A549 (cell line): ENCODE measurements around the gene HDGFL2. TPM values are rescaled to one million over a fixed set of nuclear protein-coding genes. Genes with fewer than 3 reads are reported as not detected.

Experiments used
- ATAC-seq, 2 experiments: fragments of 200-7000 bp in 1 of 2; fragments of >200 bp in 1 of 2; cut with Nextera tagmentation in 1 of 2; cut with Tn5 transposase in 1 of 2; 3 replicates each; pipeline versions ENCODE4 v1.8.0 to v1.9.1; 2018 to 2020; ENCODE audit warnings: mild to moderate bottlenecking in 1 of 2, moderate library complexity in 1 of 2
- CTCF ChIA-PET: fragments of 300-600 bp; sonication (Branson Sonifier 250); formaldehyde crosslinking; extraction: SDS; loops from one replicate; lab custom pipeline; 2021; ENCODE audit warnings: antibody characterized with exemption, inconsistent platforms; lab: Yijun Ruan, JAX
- POLR2A ChIA-PET: fragments of 350-600 bp; formaldehyde crosslinking; extraction: SDS; loops from one replicate; lab custom pipeline; 2021; ENCODE audit warnings: antibody characterized with exemption, inconsistent platforms; lab: Yijun Ruan, JAX
- DNase-seq, 2 experiments: peaks; one replicate each; pipeline versions ENCODE4 v3.0.0 to v3.0.0-alpha.2; 2011 to 2016; ENCODE audit warnings: low read depth in 1 of 2, low spot score in 1 of 2
- FAIRE-seq: peaks from 2 replicates; lab custom pipeline; 2011; peaks lifted over from hg19 to GRCh38; lab: Jason Lieb, UNC
- H3K27ac ChIP-seq, 2 experiments: fragments of >200 bp; sonication (Bioruptor Twin); formaldehyde crosslinking; 3 replicates each; pipeline ENCODE4 v1.5.1; 2016 to 2017
- H3K4me1 ChIP-seq: fragments of >200 bp; sonication (Bioruptor Twin); formaldehyde crosslinking; 3 replicates; pipeline ENCODE4 v1.6.1; 2016
- H3K4me2 ChIP-seq: fragments of >200 bp; sonication (Bioruptor Twin); formaldehyde crosslinking; 3 replicates; pipeline ENCODE4 v1.6.1; 2016
- H3K4me3 ChIP-seq: fragments of >200 bp; sonication (Bioruptor Twin); formaldehyde crosslinking; 3 replicates; pipeline ENCODE4 v1.5.1; 2016
- H3K9me3 ChIP-seq: fragments of >200 bp; sonication (Bioruptor Twin); formaldehyde crosslinking; 3 replicates; pipeline ENCODE4 v1.6.1; 2016
- CBX2 ChIP-seq: fragments of 200-600 bp; sonication (generic); IDR thresholded peaks from 2 replicates; pipeline ENCODE4 v1.6.1; 2016; ENCODE audit warnings: low read depth, mild to moderate bottlenecking, borderline replicate concordance
- CBX8 ChIP-seq: fragments of 200-600 bp; sonication (generic); IDR thresholded peaks from 2 replicates; pipeline ENCODE4 v1.6.1; 2016
- CEBPB ChIP-seq, 2 experiments: fragments of >200 bp in 1 of 2; sonication (Bioruptor Twin) in 1 of 2; formaldehyde crosslinking in 1 of 2; IDR thresholded peaks; 2 replicates each; pipeline ENCODE4 v1.6.1; 2012 to 2016
- CHD4 ChIP-seq: fragments of 200-600 bp; sonication (generic); IDR thresholded peaks from 2 replicates; pipeline ENCODE4 v1.6.1; 2016; ENCODE audit warnings: antibody characterized with exemption, mild to moderate bottlenecking, borderline replicate concordance
- EP300 ChIP-seq, 2 experiments: fragments of >200 bp; sonication (Bioruptor Twin); formaldehyde crosslinking; IDR thresholded peaks; 2 replicates in 1 of 2; 3 replicates in 1 of 2; pipeline ENCODE4 v1.6.1; 2016 to 2017
- ESRRA ChIP-seq: fragments of 150-350 bp; IDR thresholded peaks from 2 replicates; pipeline ENCODE4 v1.6.1; 2014; ENCODE audit warnings: mild to moderate bottlenecking, low read length, borderline replicate concordance
- FOXS1 ChIP-seq: fragments of 250-450 bp; sonication (Bioruptor Pico); IDR thresholded peaks from 2 replicates; pipeline ENCODE4 v1.5.0; 2020; ENCODE audit warnings: mild to moderate bottlenecking, moderate library complexity
- HOXA7 ChIP-seq: fragments of 250-450 bp; sonication (Bioruptor Pico); IDR thresholded peaks from 2 replicates; pipeline ENCODE4 v1.5.0; 2020; ENCODE audit warnings: mild to moderate bottlenecking, moderate library complexity
- JUN ChIP-seq, 2 experiments: fragments of >200 bp; sonication (Bioruptor Twin); formaldehyde crosslinking; IDR thresholded peaks; 2 replicates in 1 of 2; 3 replicates in 1 of 2; pipeline ENCODE4 v1.6.1; 2016 to 2017
- KDM1A ChIP-seq: fragments of 200-600 bp; sonication (generic); IDR thresholded peaks from 2 replicates; pipeline ENCODE4 v1.6.1; 2016; ENCODE audit warnings: low read depth, mild to moderate bottlenecking
- KDM5A ChIP-seq: fragments of 200-600 bp; sonication (generic); IDR thresholded peaks from 2 replicates; pipeline ENCODE4 v1.6.1; 2016; ENCODE audit warnings: antibody characterized with exemption, mild to moderate bottlenecking
- MAZ ChIP-seq: fragments of 150-350 bp; IDR thresholded peaks from 2 replicates; pipeline ENCODE4 v1.6.1; 2014; ENCODE audit warnings: antibody characterized with exemption, low read depth, low read length, borderline replicate concordance
- NPAS2 ChIP-seq: fragments of 250-450 bp; sonication (Bioruptor Pico); IDR thresholded peaks from 2 replicates; pipeline ENCODE4 v1.8.0; 2022; ENCODE audit warnings: mild to moderate bottlenecking, moderate library complexity, borderline replicate concordance
- POLR2AphosphoS2 ChIP-seq: conservative IDR thresholded peaks from 2 replicates; pipeline ENCODE4 v1.6.1; 2012; ENCODE audit warnings: low read length, improper control_type of control experiment, inconsistent platforms
- RFX5 ChIP-seq: fragments of 450-650 bp; IDR thresholded peaks from 2 replicates; pipeline ENCODE4 v1.7.1; 2014; ENCODE audit warnings: antibody characterized with exemption, mild to moderate bottlenecking, moderate library complexity
- TP53 ChIP-seq: fragments of 250-450 bp; sonication (Bioruptor Pico); IDR thresholded peaks from 2 replicates; pipeline ENCODE4 v1.5.0; 2021; ENCODE audit warnings: mild to moderate bottlenecking, moderate library complexity
- ZFP36 ChIP-seq: fragments of 450-650 bp; IDR thresholded peaks from 2 replicates; pipeline ENCODE4 v1.6.1; 2014; ENCODE audit warnings: borderline replicate concordance; ENCODE audit not compliant: partially characterized antibody
- ZNF302 ChIP-seq: fragments of 250-450 bp; sonication (Bioruptor Pico); IDR thresholded peaks from 2 replicates; pipeline ENCODE4 v1.9.0; 2021; ENCODE audit warnings: inconsistent platforms, mild to moderate bottlenecking, moderate library complexity
- whole genome bisulfite sequencing: methylation state at CpG from one replicate; pipeline ENCODE4 v1.1.6; 2017; ENCODE audit errors: missing lambda C conversion rate; 5-methylcytosine and 5-hydroxymethylcytosine counted together
- polyA plus RNA-seq, 4 experiments: library from polyadenylated mRNA; depleted of rRNA in 3 of 4; stranded (reverse); fragments of >200 nt; fragmentation: RNase III in 1 of 4; extraction: RNeasy Plus Mini Kit Qiagen cat#74134 plus additional on column Dnase treatment in 1 of 4; gene quantifications; 2 replicates in 3 of 4; 3 replicates in 1 of 4; pipeline ENCODE4 v1.2.3, GENCODE V29; 2011 to 2017
- TF ChIP-seq, protein P1 (sequence below): IDR thresholded peaks from 2 replicates; pipeline ENCODE4 v1.6.1; 2012
- TF ChIP-seq, protein P2 (sequence below): IDR thresholded peaks from 2 replicates; pipeline ENCODE4 v1.6.1; 2012; ENCODE audit warnings: low read depth, borderline replicate concordance
- TF ChIP-seq, protein P3 (sequence below): fragments of >200 bp; sonication (Bioruptor Twin); formaldehyde crosslinking; IDR thresholded peaks from 2 replicates; pipeline ENCODE4 v1.6.1; 2016
- TF ChIP-seq, protein P4 (sequence below): fragments of 250-450 bp; sonication (Bioruptor Pico); IDR thresholded peaks from 2 replicates; pipeline ENCODE4 v1.5.0; 2021; ENCODE audit warnings: mild to moderate bottlenecking, moderate library complexity, borderline replicate concordance
- TF ChIP-seq, protein P5 (sequence below): fragments of 200-600 bp; sonication (generic); IDR thresholded peaks from 2 replicates; pipeline ENCODE4 v1.6.1; 2016; ENCODE audit warnings: antibody characterized with exemption, mild to moderate bottlenecking, moderate library complexity

HDGFL2 gene
- polyA plus RNA-seq, 2 of the 4 experiments (the other 2 are of a cell fraction) = 10.8 to 34.3 TPM

DNA sequence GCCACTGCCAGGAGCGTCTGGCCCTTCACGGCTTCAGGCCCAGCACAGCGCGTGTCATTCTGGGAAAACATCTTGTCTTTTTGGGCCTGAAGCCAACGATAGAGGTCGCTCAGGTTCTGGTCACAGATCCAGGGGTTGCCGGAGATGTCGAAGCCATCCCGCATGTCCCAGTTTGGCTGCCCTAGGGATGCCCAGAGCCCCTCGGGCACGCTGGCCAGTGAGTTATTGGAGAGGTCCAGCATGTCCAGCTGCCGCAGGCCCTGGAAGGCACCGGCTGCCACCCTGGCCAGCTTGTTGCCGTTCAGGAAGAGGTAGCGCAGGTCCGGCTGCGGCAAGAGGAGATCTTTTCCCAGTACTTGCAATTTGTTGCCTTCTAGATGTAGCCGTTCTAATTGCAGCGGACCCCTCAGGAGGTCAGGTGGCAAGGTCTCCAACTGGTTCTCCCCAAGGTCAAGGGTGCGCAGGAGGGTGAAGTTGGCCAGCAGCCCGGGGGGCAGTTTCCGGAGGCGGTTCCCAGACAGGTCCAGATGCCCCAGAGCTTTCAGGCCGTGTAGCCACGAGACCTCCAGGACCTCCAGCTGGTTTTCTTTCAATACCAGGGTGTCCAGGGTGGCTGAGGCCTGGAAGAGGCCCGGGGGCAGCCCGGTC, 66.0 kb downstream of the HDGFL2 start (continued):
- TF ChIP-seq CBX8 = no peak

DNA sequence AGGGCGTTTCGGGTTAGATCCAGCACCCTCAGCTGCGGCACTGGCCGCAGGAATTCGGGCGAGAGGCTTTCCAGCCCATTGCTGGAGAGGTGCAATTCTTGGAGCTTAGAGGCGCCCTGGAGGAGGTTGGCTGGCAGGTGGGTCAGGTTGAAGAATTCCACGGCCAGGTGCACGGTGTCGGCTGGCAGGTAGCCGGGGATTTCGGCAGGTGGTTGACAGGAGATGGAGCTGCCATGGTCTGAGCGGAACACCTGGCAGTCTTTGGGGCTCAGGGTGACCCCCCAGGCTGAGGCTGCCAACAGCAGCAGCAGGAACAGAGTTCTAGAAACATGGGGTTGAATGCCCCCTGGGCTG, 66.5 kb downstream of the HDGFL2 start:
- DNase-seq = no peak
- WGBS = 100% methylated on average over 2 of the region's 13 CpGs
- Histone ChIP-seq H3K4me3 (no peak overlapping the region), H3K4me2 (no peak overlapping the region), H3K27ac (no peak overlapping the region), H3K4me1 (no peaks in the 10 kb centered on the region), H3K9me3 (no peaks in the 10 kb centered on the region)
- ChIA-PET POLR2A (no interaction called here), CTCF (interaction anchor here (1.2 to 2.4 kb wide), 3 partner anchors 9 to 29 kb away, joined by 4 to 12 read pairs (median 4); no protein-coding TSS in a partner anchor)
- TF ChIP-seq KDM5A = no peak
- TF ChIP-seq, protein P1, sequence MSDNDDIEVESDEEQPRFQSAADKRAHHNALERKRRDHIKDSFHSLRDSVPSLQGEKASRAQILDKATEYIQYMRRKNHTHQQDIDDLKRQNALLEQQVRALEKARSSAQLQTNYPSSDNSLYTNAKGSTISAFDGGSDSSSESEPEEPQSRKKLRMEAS = no peak
- TF ChIP-seq HOXA7 = no peak
- TF ChIP-seq ZNF302 (CRISPR knock-in tag) = no peak
- no peak for TF ChIP-seq NPAS2 (CRISPR knock-in tag)
- TF ChIP-seq EP300 (IDR thresholded peaks at IDR 0.05) = no peak
- no peak for TF ChIP-seq ZFP36
- TF ChIP-seq ESRRA = no peak
- no peak for TF ChIP-seq FOXS1 (CRISPR knock-in tag)
- TF ChIP-seq CBX2 = no peak
- no peak for TF ChIP-seq RFX5
- TF ChIP-seq, protein P2, sequence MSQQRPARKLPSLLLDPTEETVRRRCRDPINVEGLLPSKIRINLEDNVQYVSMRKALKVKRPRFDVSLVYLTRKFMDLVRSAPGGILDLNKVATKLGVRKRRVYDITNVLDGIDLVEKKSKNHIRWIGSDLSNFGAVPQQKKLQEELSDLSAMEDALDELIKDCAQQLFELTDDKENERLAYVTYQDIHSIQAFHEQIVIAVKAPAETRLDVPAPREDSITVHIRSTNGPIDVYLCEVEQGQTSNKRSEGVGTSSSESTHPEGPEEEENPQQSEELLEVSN = no peak
- TF ChIP-seq, protein P3, sequence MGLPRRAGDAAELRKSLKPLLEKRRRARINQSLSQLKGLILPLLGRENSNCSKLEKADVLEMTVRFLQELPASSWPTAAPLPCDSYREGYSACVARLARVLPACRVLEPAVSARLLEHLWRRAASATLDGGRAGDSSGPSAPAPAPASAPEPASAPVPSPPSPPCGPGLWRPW = no peak
- no peak for TF ChIP-seq CEBPB (IDR thresholded peaks at IDR 0.05)
- TF ChIP-seq POLR2AphosphoS2 = no peak
- no peak for TF ChIP-seq JUN (IDR thresholded peaks at IDR 0.05)
- no peak for TF ChIP-seq MAZ
- no peak for TF ChIP-seq KDM1A
- no peak for TF ChIP-seq TP53 (CRISPR knock-in tag)
- TF ChIP-seq, protein P4, sequence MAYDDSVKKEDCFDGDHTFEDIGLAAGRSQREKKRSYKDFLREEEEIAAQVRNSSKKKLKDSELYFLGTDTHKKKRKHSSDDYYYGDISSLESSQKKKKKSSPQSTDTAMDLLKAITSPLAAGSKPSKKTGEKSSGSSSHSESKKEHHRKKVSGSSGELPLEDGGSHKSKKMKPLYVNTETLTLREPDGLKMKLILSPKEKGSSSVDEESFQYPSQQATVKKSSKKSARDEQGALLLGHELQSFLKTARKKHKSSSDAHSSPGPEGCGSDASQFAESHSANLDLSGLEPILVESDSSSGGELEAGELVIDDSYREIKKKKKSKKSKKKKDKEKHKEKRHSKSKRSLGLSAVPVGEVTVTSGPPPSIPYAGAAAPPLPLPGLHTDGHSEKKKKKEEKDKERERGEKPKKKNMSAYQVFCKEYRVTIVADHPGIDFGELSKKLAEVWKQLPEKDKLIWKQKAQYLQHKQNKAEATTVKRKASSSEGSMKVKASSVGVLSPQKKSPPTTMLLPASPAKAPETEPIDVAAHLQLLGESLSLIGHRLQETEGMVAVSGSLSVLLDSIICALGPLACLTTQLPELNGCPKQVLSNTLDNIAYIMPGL = no peak
- no peak for FAIRE-seq
- no peak for ATAC-seq

DNA sequence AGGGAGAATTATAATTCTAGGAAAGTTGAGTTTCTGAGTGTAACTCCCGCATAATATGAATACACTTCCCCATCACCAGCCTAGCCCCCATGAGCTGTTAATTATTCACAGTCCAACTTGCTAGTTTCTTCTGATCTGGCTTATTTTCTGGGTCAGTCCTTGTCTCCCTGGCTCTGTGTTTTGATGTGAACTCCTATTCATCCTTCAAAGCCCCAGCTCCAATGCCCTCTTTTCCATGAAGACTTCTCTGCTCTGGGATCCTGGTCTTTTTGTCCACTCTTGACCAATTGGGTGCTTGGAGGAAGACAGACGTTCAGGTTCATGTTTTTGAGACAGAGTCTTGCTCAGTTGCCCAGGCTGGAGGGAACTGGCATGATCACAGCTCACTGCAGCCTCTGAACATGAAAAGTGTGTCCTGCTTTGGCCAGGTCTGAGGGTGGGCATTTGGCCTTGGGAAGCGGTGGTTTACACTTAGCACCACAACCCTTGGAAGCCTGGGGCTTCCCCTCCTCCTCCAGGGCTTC, 67.1 kb downstream of the HDGFL2 start:
- DNase-seq (no peak), ATAC-seq (no peak), FAIRE-seq (no peak)
- no peak for TF ChIP-seq CHD4
- TF ChIP-seq, protein P5, sequence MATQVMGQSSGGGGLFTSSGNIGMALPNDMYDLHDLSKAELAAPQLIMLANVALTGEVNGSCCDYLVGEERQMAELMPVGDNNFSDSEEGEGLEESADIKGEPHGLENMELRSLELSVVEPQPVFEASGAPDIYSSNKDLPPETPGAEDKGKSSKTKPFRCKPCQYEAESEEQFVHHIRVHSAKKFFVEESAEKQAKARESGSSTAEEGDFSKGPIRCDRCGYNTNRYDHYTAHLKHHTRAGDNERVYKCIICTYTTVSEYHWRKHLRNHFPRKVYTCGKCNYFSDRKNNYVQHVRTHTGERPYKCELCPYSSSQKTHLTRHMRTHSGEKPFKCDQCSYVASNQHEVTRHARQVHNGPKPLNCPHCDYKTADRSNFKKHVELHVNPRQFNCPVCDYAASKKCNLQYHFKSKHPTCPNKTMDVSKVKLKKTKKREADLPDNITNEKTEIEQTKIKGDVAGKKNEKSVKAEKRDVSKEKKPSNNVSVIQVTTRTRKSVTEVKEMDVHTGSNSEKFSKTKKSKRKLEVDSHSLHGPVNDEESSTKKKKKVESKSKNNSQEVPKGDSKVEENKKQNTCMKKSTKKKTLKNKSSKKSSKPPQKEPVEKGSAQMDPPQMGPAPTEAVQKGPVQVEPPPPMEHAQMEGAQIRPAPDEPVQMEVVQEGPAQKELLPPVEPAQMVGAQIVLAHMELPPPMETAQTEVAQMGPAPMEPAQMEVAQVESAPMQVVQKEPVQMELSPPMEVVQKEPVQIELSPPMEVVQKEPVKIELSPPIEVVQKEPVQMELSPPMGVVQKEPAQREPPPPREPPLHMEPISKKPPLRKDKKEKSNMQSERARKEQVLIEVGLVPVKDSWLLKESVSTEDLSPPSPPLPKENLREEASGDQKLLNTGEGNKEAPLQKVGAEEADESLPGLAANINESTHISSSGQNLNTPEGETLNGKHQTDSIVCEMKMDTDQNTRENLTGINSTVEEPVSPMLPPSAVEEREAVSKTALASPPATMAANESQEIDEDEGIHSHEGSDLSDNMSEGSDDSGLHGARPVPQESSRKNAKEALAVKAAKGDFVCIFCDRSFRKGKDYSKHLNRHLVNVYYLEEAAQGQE = no peak
- no peaks in the 10 kb centered on the region for H3K9me3 ChIP-seq
- H3K4me1 ChIP-seq = no peaks in the 10 kb centered on the region
- no peak overlapping the region for H3K27ac ChIP-seq
- ChIA-PET CTCF (interaction anchor here (1.2 to 2.4 kb wide), 5 partner anchors 8 to 94 kb away, joined by 4 to 12 read pairs (median 5); no protein-coding TSS in a partner anchor), POLR2A (no interaction called here)
- no peak overlapping the region for H3K4me3 ChIP-seq
- 67% methylated on average over 2 of the region's 3 CpGs for WGBS
- no peak overlapping the region for H3K4me2 ChIP-seq
